H1 (cell line): ENCODE measurements around the gene C19orf44. TPM values are rescaled to one million over a fixed set of nuclear protein-coding genes. Genes with fewer than 3 reads are reported as not detected.

Source experiments
- CTCF ChIA-PET: fragments of 300-600 bp; sonication (Branson Sonifier 250); formaldehyde crosslinking; loops from one replicate; lab custom pipeline; 2021; ENCODE audit not compliant: partially characterized antibody; lab: Charles Lee
- POLR2A ChIA-PET: fragments of 300-600 bp; sonication (Branson Sonifier 250); formaldehyde crosslinking; loops from one replicate; lab custom pipeline; 2021; ENCODE audit warnings: inconsistent platforms; ENCODE audit not compliant: partially characterized antibody; lab: Charles Lee
- DNase-seq, 2 experiments: peaks; one replicate each; pipeline versions ENCODE4 v3.0.0 to v3.0.0-alpha.2; 2010 to 2022; ENCODE audit warnings: low spot score in 2 of 2, low read depth in 1 of 2, mixed read lengths in 1 of 2
- FAIRE-seq: peaks from 2 replicates; lab custom pipeline; 2011; peaks lifted over from hg19 to GRCh38; lab: Jason Lieb, UNC
- H2AFZ ChIP-seq: 2 replicates; pipeline ENCODE4 v1.8.1; 2012; ENCODE audit warnings: low read length, inconsistent platforms
- H2AK5ac ChIP-seq: 2 replicates; pipeline ENCODE4 v1.6.1; 2013; ENCODE audit warnings: low read depth, low read length
- H2BK120ac ChIP-seq: replicated peaks from 2 replicates; pipeline ENCODE3; 2013; ENCODE audit warnings: low read depth, low read length, inconsistent platforms
- H2BK12ac ChIP-seq: 2 replicates; pipeline ENCODE4 v1.6.1; 2013; ENCODE audit warnings: low read depth, low read length
- H2BK15ac ChIP-seq: 2 replicates; pipeline ENCODE4 v1.6.1; 2013; ENCODE audit warnings: low read length
- H2BK20ac ChIP-seq: 2 replicates; pipeline ENCODE4 v1.6.1; 2013; ENCODE audit warnings: low read length
- H2BK5ac ChIP-seq: 2 replicates; pipeline ENCODE4 v1.6.1; 2013; ENCODE audit warnings: low read depth, low read length
- H3K14ac ChIP-seq: 2 replicates; pipeline ENCODE4 v1.6.1; 2013; ENCODE audit warnings: inconsistent platforms; ENCODE audit not compliant: insufficient read length
- H3K18ac ChIP-seq: 2 replicates; pipeline ENCODE4 v1.6.1; 2013; ENCODE audit warnings: low read length; ENCODE audit errors: extremely low read depth
- H3K23ac ChIP-seq: 2 replicates; pipeline ENCODE4 v1.6.1; 2013; ENCODE audit warnings: inconsistent platforms; ENCODE audit not compliant: insufficient read length
- H3K23me2 ChIP-seq: 2 replicates; pipeline ENCODE4 v1.6.1; 2013; ENCODE audit warnings: low read depth, low read length
- H3K27ac ChIP-seq: 2 replicates; pipeline ENCODE4 v1.6.1; 2011; ENCODE audit warnings: low read depth, low read length, inconsistent platforms
- H3K27me3 ChIP-seq, 4 experiments: replicated peaks in 1 of 4; 1 replicate in 1 of 4; 2 replicates in 3 of 4; pipeline versions ENCODE4 v1.6.1 to v1.8.1; 2011 to 2013; ENCODE audit warnings: low read length in 3 of 4, mild to moderate bottlenecking in 3 of 4, inconsistent platforms in 2 of 4, mixed read lengths in 2 of 4, moderate library complexity in 1 of 4; ENCODE audit not compliant: control insufficient read depth in 3 of 4, insufficient read depth in 3 of 4; ENCODE audit errors: extremely low read depth in 1 of 4
- H3K36me3 ChIP-seq, 4 experiments: 2 replicates each; pipeline versions ENCODE4 v1.6.1 to v1.8.1; 2011 to 2013; ENCODE audit warnings: mild to moderate bottlenecking in 4 of 4, low read length in 3 of 4, moderate library complexity in 2 of 4, control low read depth in 1 of 4, inconsistent platforms in 1 of 4; ENCODE audit not compliant: insufficient read depth in 4 of 4, control insufficient read depth in 2 of 4
- H3K4ac ChIP-seq: replicated peaks from 2 replicates; pipeline ENCODE3; 2013; ENCODE audit warnings: low read length, low read depth, mixed read lengths, inconsistent platforms; ENCODE audit not compliant: insufficient read length
- H3K4me1 ChIP-seq, 4 experiments: replicated peaks in 1 of 4; 1 replicate in 1 of 4; 2 replicates in 3 of 4; pipeline versions ENCODE4 v1.6.1 to v1.8.1; 2011 to 2013; ENCODE audit warnings: low read length in 3 of 4, inconsistent platforms in 2 of 4, mixed read lengths in 1 of 4; ENCODE audit not compliant: insufficient read depth in 4 of 4, control insufficient read depth in 3 of 4
- H3K4me2 ChIP-seq, 2 experiments: 2 replicates each; pipeline versions ENCODE4 v1.6.1 to v1.8.1; 2011 to 2013; ENCODE audit warnings: low read depth in 2 of 2, low read length in 2 of 2, control low read depth in 1 of 2, inconsistent platforms in 1 of 2, mild to moderate bottlenecking in 1 of 2; ENCODE audit not compliant: insufficient read depth in 1 of 2
- H3K4me3 ChIP-seq, 4 experiments: fragments of 200-600, 300-600 bp in 1 of 4; sonication (generic), shearing (Covaris generic), sonication (Bioruptor Twin) in 1 of 4; 2 replicates each; pipeline versions ENCODE4 v1.5.1 to v1.8.1; 2011 to 2016; ENCODE audit warnings: low read length in 4 of 4, low read depth in 3 of 4, control low read depth in 2 of 4, inconsistent platforms in 2 of 4, mild to moderate bottlenecking in 2 of 4, mixed read lengths in 1 of 4, moderate library complexity in 1 of 4; ENCODE audit not compliant: insufficient read depth in 2 of 4; ENCODE audit errors: extremely low read depth in 1 of 4
- H3K56ac ChIP-seq: replicated peaks from 2 replicates; pipeline ENCODE3; 2013; ENCODE audit warnings: low read depth, mild to moderate bottlenecking, mixed read lengths, low read length, inconsistent platforms; ENCODE audit not compliant: insufficient read length
- H3K79me1 ChIP-seq: 2 replicates; pipeline ENCODE4 v1.6.1; 2013; ENCODE audit warnings: low read depth, low read length, control low read depth
- H3K79me2 ChIP-seq, 2 experiments: 2 replicates each; pipeline versions ENCODE4 v1.6.1 to v1.8.1; 2012 to 2013; ENCODE audit warnings: low read length in 2 of 2, mild to moderate bottlenecking in 2 of 2, inconsistent platforms in 1 of 2; ENCODE audit not compliant: insufficient read depth in 2 of 2, control insufficient read depth in 1 of 2
- H3K9ac ChIP-seq, 4 experiments: replicated peaks in 1 of 4; 1 replicate in 1 of 4; 2 replicates in 3 of 4; pipeline versions ENCODE4 v1.6.1 to v1.8.1; 2011 to 2013; ENCODE audit warnings: low read depth in 3 of 4, low read length in 3 of 4, control low read depth in 2 of 4, mild to moderate bottlenecking in 2 of 4, moderate library complexity in 2 of 4, inconsistent platforms in 1 of 4; ENCODE audit errors: extremely low read depth in 1 of 4
- H3K9me3 ChIP-seq, 2 experiments: 2 replicates each; pipeline versions ENCODE4 v1.6.1 to v1.8.1; 2012 to 2013; ENCODE audit warnings: mild to moderate bottlenecking in 2 of 2, moderate library complexity in 2 of 2, control low read depth in 1 of 2, inconsistent platforms in 1 of 2, low read depth in 1 of 2, low read length in 1 of 2, mixed read lengths in 1 of 2; ENCODE audit not compliant: insufficient read depth in 2 of 2
- H4K20me1 ChIP-seq, 2 experiments: replicated peaks in 1 of 2; 2 replicates each; pipeline versions ENCODE3 to v1.8.1; 2011 to 2013; ENCODE audit warnings: inconsistent platforms in 2 of 2, low read length in 2 of 2, mild to moderate bottlenecking in 1 of 2; ENCODE audit not compliant: insufficient read depth in 2 of 2, control insufficient read depth in 1 of 2
- H4K5ac ChIP-seq: 2 replicates; pipeline ENCODE4 v1.6.1; 2013; ENCODE audit warnings: low read length, low read depth, mixed read lengths, inconsistent platforms; ENCODE audit not compliant: insufficient read length
- H4K8ac ChIP-seq: 2 replicates; pipeline ENCODE4 v1.8.0; 2013; ENCODE audit warnings: mild to moderate bottlenecking, moderate library complexity, low read length, inconsistent platforms; ENCODE audit not compliant: insufficient read depth; ENCODE audit errors: extremely low read depth
- H4K91ac ChIP-seq: replicated peaks from 2 replicates; pipeline ENCODE3; 2013; ENCODE audit warnings: low read length, mixed read lengths, inconsistent platforms; ENCODE audit not compliant: insufficient read length
- EZH2 ChIP-seq: fragments of 200-600 bp; sonication (generic); IDR thresholded peaks from 2 replicates; pipeline ENCODE4 v1.7.1; 2012; ENCODE audit warnings: low read depth, mild to moderate bottlenecking, moderate library complexity, low read length, inconsistent platforms; ENCODE audit not compliant: severe bottlenecking
- FOSL1 ChIP-seq: IDR thresholded peaks from 2 replicates; pipeline ENCODE4 v1.6.1; 2011; ENCODE audit warnings: mild to moderate bottlenecking, low read depth, low read length, moderate library complexity; ENCODE audit not compliant: insufficient read depth
- HDAC6 ChIP-seq: IDR thresholded peaks from one replicate; pipeline ENCODE4 v1.7.1; 2012; ENCODE audit warnings: low read depth, mild to moderate bottlenecking, inconsistent platforms, low read length, moderate library complexity
- KDM4A ChIP-seq: IDR thresholded peaks from one replicate; pipeline ENCODE4 v1.7.1; 2012; ENCODE audit warnings: low read depth, mild to moderate bottlenecking, moderate library complexity, low read length, inconsistent platforms; ENCODE audit not compliant: severe bottlenecking
- NANOG ChIP-seq: IDR thresholded peaks from 2 replicates; pipeline ENCODE4 v1.6.1; 2011; ENCODE audit warnings: low read length, low read depth, mild to moderate bottlenecking, inconsistent platforms; ENCODE audit not compliant: insufficient read depth, poor library complexity, severe bottlenecking
- POLR2A ChIP-seq, 2 experiments: IDR thresholded peaks; 1 replicate in 1 of 2; 2 replicates in 1 of 2; pipeline ENCODE4 v1.6.1; 2011; ENCODE audit warnings: low read depth in 2 of 2, low read length in 2 of 2, mild to moderate bottlenecking in 2 of 2; ENCODE audit errors: control extremely low read depth in 1 of 2
- SRF ChIP-seq: IDR thresholded peaks from 2 replicates; pipeline ENCODE4 v1.6.1; 2011; ENCODE audit warnings: mild to moderate bottlenecking, low read depth, low read length, moderate library complexity
- TEAD4 ChIP-seq: IDR thresholded peaks from 2 replicates; pipeline ENCODE4 v1.6.1; 2012; ENCODE audit warnings: low read depth, low read length, inconsistent platforms, mixed read lengths
- USF2 ChIP-seq: IDR thresholded peaks from 2 replicates; pipeline ENCODE4 v1.6.1; 2011; ENCODE audit warnings: low read length, improper control_type of control experiment
- WGBS, 2 experiments: shearing (Covaris generic) in 1 of 2; methylation state at CpG; one replicate each; pipeline versions ENCODE4 v1.1.6 to v1.1.7; 2013 to 2015; ENCODE audit warnings: low lambda C conversion rate in 2 of 2, mixed read lengths in 2 of 2, inconsistent platforms in 1 of 2, low coverage in 1 of 2, missing lambda C conversion rate in 1 of 2; ENCODE audit not compliant: insufficient replicate concordance in 2 of 2, insufficient coverage in 1 of 2, insufficient read length in 1 of 2; ENCODE audit errors: extremely low coverage in 1 of 2, missing lambda C conversion rate in 1 of 2; 5-methylcytosine and 5-hydroxymethylcytosine counted together
- polyA plus RNA-seq, 7 experiments: library from polyadenylated mRNA; depleted of rRNA in 3 of 7; stranded (reverse) in 5 of 7; unstranded in 2 of 7; fragments of >200 nt in 5 of 7; fragments of 200-250 nt in 2 of 7; gene quantifications; 1 replicate in 5 of 7; 2 replicates in 1 of 7; 4 replicates in 1 of 7; pipeline versions ENCODE4 v1.2.1 to v1.2.3, GENCODE V29; 2011 to 2013; ENCODE audit warnings: missing spikeins in 2 of 7, mixed read lengths in 2 of 7
- total RNA-seq: library from RNA; stranded (reverse); fragmentation: NEBNext Ultra II Directional; extraction: Animal tissue kit (Norgen Biotek cat#: 25700); gene quantifications from 2 replicates; pipeline ENCODE4 v1.2.1, GENCODE V29; 2021
- TF ChIP-seq, protein P1 (sequence below), 3 experiments: IDR thresholded peaks; 1 replicate in 2 of 3; 2 replicates in 1 of 3; pipeline versions ENCODE4 v1.5.1 to v1.6.1; 2011; ENCODE audit warnings: low read length in 3 of 3, mild to moderate bottlenecking in 3 of 3, inconsistent platforms in 2 of 3, low read depth in 1 of 3, moderate library complexity in 1 of 3; ENCODE audit not compliant: insufficient read depth in 1 of 3; ENCODE audit errors: control extremely low read depth in 1 of 3

The C19orf44 gene
- total and polyA plus RNA-seq, 2 of the 8 experiments (the other 6 are each of a cell fraction or from before 2014, with no cell fraction given), result 2.1 to 4.5 TPM

GRCh38 chr19:16459680-16460079 is 36.5 kb upstream of the C19orf44 start:
- H2BK20ac ChIP-seq, result no peak overlapping the region
- no peak overlapping the region for H4K8ac ChIP-seq
- H2AK5ac ChIP-seq, result no peak overlapping the region
- H2AFZ ChIP-seq, result no peak overlapping the region
- no peak overlapping the region for H3K4me3 ChIP-seq
- WGBS, 2 experiments, result 90% methylated on average over 3 of the region's 3 CpGs; no CpG with 5 or more reads in 1 of the 2 experiments
- no peak overlapping the region for H3K56ac ChIP-seq
- H3K14ac ChIP-seq, result no peak overlapping the region
- no peak overlapping the region for H3K18ac ChIP-seq
- H3K23me2 ChIP-seq, result peaks cover 2% of the 10 kb centered on the region; the same call in 1 of the 2 replicates
- H2BK5ac ChIP-seq, result no peak overlapping the region
- DNase-seq (no peak), FAIRE-seq (no peak)
- no peak overlapping the region for H3K27ac ChIP-seq
- peaks cover 20 to 38% of the 10 kb centered on the region in 2 experiments for H4K20me1 ChIP-seq
- no peak overlapping the region for H2BK12ac ChIP-seq
- H3K4me1 ChIP-seq, result peaks cover 12 to 29% (median 18%) of the 10 kb centered on the region in 4 experiments
- CTCF ChIA-PET, result interaction anchor here (0.5 kb wide), 1 partner anchor 11 kb away, joined by 3 read pairs; no protein-coding TSS in a partner anchor
- no peak overlapping the region for H2BK120ac ChIP-seq
- H3K4me2 ChIP-seq, result no peak overlapping the region; a peak in 1 of 4 replicates
- H3K4ac ChIP-seq, result no peak overlapping the region
- POLR2A ChIA-PET, result interaction anchor here (1.0 kb wide), 1 partner anchor 8 kb away, joined by 3 read pairs; no protein-coding TSS in a partner anchor
- H2BK15ac ChIP-seq, result no peak overlapping the region
- H4K91ac ChIP-seq, result no peak overlapping the region
- peaks cover 7 to 95% of the 10 kb centered on the region in 2 experiments for H3K79me2 ChIP-seq
- no peak overlapping the region for H3K23ac ChIP-seq
- no peaks in the 10 kb centered on the region for H3K36me3 ChIP-seq
- H3K79me1 ChIP-seq, result peaks cover 38% of the 10 kb centered on the region
- no peak overlapping the region for H4K5ac ChIP-seq
- H3K9me3 ChIP-seq, result no peaks in the 10 kb centered on the region
- no peaks in the 10 kb centered on the region for H3K27me3 ChIP-seq
- no peak overlapping the region for H3K9ac ChIP-seq
- TF ChIP-seq FOSL1 (no peak), KDM4A (no peak), POLR2A (IDR thresholded peaks at IDR 0.05; ENCODE audit: control extremely low read depth in 1 of 2, low read depth in 2 of 2, low read length in 2 of 2) (no peak), USF2 (no peak), HDAC6 (no peak), NANOG (no peak), SRF (no peak), TEAD4 (no peak), EZH2 (no peak)
- TF ChIP-seq, protein P1, sequence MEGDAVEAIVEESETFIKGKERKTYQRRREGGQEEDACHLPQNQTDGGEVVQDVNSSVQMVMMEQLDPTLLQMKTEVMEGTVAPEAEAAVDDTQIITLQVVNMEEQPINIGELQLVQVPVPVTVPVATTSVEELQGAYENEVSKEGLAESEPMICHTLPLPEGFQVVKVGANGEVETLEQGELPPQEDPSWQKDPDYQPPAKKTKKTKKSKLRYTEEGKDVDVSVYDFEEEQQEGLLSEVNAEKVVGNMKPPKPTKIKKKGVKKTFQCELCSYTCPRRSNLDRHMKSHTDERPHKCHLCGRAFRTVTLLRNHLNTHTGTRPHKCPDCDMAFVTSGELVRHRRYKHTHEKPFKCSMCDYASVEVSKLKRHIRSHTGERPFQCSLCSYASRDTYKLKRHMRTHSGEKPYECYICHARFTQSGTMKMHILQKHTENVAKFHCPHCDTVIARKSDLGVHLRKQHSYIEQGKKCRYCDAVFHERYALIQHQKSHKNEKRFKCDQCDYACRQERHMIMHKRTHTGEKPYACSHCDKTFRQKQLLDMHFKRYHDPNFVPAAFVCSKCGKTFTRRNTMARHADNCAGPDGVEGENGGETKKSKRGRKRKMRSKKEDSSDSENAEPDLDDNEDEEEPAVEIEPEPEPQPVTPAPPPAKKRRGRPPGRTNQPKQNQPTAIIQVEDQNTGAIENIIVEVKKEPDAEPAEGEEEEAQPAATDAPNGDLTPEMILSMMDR (IDR thresholded peaks at IDR 0.05; ENCODE audit: control extremely low read depth in 1 of 3, insufficient read depth in 1 of 3, low read depth in 1 of 3, low read length in 3 of 3), result no peak
